GM18907 (cell line): Measurements from ENCODE around the gene CMIP.

ENCODE experiments used
- ATAC-seq: cut with Tn5 transposase; IDR thresholded peaks from one replicate; pipeline ENCODE4 v1.9.1; 2021; ENCODE audit warnings: mild to moderate bottlenecking, moderate library complexity; ENCODE audit not compliant: unreplicated experiment

The CMIP gene

DNA sequence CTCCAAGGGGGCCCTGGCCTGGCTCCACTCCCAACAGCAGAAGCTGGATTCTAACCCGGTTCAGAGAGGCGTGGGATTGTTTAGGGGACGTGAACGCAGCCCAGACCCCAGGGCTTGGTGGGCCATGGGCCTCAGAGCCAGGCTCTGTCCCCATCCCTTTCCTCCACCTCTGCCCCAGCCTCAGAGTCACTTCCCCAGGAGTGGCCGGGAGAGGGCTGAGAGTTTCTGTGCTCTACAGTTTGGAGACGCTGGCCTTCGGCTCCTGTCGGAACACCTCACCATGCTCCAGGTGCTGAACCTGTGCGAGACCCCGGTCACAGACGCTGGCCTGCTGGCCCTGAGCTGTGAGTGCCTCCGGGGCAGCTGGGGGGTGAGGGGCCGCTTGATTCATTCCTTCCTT lies 260.7 kb downstream of the CMIP start:
- no peak for ATAC-seq

DNA sequence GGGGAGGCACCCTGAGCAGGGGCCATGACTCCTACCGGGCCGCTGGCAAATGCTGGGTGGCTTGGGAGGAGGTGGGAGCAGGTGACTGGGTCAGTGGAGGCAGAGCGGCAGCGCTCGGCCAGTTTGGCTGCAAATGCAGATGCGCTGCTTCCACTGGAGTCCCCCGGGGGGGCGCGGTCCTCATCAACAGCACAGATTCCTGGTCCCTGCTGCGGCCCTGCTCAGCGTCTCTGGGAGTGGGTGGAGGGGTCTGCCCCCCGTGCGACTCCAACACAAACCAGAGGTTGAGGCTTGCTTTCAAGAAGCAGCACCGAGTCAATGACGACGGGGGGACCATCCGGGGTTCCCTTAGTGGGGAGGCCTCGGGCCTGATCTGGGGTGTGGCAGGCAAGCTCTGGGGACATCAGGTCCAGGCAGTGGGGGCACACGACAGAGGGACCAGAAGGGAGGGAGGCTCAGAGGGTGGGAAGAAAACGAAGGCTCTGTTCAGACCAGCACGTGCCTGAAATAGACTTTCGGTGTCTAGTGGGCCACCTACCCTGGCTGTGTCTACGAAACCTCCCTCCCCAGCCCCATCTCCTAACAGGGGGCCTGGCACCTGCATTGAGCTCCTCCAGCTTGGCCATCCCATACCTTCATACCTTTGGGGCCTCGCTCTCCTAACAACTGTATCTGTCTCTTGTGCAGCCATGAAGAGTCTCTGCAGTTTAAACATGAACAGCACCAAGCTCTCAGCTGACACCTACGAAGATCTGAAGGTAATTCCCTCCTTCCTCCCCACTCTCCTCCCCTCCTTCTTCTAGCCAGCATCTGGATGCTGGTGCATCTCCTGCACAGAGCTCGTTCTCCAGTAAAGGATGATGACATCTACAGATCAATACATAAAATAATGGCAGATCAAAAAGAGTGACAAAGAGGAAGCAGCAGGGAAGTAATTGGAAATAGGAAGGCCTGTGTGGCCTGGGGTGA lies 262.0 kb downstream of the CMIP start:
- ATAC-seq = no peak

DNA sequence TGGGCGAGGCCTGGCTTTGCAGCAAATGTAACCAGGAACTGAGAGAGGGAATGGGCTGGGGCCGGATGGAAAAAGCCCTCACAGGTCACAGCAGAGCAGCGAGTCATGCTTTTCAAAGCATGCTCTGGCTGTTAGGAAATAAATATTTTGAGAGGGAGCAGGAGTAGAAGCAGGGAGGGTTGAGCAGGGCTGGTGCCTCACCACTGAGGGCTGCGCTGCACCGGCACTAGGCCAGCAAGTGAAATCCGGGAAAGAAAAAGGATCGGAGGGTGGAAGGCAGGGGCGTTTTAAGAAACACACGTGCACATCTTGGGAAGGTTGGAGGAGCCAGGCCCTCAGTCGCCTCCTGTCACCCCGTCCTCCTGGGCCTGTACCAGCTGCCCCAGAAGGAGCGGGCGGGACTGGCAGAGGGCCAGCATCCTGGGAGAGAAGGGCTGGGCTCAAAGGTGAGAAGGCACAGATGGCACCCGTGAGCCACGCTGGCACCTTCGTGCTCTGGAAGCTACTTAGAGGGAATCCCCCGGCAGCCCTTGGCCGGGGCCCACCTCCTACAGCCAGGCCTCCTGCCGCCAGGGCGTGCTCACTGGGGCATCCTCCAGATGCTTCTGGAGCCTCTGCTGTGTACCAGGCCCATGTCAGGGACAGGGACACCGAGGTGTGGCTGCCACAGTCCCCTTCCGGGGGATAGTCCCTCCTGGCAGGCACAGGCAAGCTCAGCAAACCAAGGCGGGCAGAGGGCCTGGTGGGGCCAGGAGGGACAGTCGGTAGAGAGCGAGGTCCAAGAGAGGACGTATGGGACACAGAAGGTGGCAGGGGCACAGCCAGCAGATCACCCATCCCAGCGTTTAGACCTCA lies 263.0 kb downstream of the CMIP start:
- no peak for ATAC-seq

DNA sequence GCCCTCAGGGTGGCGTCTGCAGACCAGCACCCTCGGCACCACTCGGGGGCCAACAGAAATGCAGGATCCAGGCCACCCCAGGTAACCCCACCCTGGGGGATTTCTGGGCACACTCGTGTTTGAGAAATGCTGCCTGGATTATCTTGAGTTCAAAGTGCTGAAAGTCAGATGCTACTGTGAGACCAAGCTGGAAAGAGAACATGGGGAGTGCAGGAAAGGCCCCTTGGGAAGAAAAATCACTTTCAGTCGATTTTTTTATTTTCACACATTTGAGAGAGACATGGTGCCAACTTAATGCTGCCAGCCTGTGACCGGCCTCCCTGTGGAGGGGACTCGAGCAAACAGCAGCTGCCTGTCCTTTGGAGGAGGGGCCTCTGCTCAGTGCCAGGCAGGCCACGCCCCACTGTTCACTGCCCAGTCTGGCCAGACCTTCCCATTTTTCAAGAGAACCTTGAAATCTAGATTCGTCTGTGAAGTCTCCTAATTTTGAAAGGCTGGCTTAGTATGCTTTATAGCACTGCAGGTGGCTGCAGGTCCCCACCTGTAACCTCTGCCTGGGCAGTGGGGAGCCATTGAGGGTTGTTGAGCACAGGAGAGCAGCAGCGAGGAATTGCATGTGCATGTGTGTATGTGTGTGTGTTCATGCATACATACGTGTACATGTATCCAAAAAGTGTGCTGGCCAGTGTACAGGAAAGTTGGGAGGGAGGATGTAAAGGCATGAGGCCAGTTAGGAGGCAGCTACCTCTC lies 263.8 kb downstream of the CMIP start:
- no peak for ATAC-seq

DNA sequence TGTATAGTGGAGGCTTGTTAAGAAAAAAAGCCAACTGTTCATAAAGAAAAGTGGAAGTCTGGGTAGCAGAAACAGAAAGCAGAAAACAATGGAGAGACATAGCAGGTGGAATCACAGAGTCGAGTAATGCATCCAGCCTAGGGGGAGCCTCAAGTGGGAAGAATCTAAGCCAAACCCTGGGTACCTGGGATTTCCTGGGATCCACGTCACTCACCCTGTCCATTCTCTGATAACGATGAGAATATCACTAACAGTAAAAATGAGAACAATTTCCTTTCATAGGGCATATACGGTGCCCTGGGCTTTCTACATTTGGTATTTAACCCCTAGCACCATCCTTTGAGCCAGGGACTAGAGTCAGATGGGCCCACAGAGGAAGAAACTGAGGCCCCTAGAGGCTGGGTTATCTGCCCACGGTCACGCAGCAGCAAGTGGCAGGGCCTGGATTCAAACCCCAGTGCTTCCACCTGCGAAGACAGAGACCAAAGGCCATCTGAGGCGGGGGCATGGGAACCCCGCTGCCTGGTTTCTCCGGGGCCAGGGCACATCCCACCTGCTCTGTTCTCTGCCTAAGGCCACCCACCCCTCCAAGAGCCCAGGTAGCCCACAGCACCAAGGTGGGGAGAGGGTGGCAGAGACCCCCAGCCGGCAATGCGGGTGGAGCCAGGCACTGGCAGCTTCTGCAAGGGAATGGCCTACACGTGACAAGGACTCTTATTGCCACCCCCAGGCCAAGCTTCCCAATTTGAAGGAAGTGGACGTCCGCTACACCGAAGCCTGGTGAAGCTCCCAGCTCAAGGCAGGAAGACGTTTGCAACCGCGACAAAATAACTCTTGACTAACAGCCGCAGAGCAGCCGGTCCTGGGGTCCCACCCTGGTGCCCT lies 264.6 kb downstream of the CMIP start:
- ATAC-seq = no peak

DNA sequence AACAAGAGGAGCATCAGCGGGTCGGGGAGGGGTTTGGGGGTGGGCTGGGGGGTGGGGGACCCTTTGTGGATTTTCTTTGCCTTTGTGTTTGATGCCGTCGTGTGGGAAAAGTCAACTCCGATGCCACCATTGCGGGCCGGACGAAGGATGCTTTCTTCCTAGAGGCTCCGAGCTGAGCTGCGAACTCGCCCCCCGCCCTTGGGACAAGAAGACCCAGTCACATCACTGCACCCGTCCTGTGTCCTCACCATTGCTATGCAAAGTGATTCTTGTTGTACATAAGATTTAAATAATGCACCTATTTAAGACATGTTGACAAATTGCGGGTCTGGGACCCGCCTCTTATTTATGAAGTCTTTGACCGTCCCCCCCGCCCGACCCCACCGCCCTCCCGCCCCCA lies 265.4 kb downstream of the CMIP start:
- no peak for ATAC-seq

DNA sequence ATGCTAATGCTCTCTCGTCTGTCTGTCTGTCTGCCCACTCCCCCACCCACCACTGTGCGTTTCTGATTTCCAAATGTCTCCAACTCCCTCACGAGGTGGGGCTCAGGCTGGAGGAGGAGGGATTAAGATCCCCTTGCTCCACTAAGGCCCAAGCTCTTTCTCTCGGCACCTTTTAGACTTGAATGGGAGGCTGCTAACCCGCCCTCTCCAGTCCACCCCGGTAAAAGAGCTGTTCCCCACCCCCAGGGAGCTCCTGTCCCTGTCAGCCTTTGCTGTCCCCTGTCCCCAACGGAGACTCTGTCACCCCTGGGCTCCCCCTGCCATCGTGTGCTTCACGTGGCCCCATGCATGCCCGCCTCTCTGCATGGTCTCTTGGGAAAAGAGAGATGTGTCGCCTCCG lies 266.0 kb downstream of the CMIP start:
- ATAC-seq = no peak

DNA sequence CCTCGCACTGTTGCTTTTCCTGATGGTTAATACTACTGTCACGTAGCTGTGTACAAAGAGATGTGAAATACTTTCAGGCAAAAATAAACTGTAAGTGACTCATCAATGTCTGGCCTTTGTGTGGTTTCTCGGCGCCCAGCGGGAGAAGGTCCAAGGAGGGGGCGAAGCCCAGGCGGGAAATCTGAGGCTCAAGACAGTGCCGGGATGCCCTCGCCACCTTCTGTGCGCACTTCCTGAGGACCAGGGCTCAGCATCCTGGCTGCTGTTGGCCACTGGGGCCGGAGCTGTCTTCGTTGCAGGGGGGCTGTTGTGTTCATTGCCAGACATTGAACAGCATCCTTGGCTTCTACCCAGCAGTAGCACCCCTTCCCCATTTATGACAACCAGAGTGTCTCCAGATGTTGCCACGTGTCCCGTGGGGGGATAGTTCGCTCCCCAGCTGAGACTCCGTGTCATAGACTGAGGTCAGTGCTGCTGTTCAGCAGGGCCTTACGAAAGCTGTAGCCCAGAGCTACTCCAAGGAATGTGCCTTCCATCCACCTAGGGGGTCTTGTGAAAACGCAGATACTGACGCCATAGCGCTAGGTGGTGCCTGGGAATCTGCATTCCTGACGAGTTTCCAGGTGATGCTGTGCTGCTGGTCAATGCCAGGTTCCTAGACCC lies 267.2 kb downstream of the CMIP start:
- no peak for ATAC-seq

DNA sequence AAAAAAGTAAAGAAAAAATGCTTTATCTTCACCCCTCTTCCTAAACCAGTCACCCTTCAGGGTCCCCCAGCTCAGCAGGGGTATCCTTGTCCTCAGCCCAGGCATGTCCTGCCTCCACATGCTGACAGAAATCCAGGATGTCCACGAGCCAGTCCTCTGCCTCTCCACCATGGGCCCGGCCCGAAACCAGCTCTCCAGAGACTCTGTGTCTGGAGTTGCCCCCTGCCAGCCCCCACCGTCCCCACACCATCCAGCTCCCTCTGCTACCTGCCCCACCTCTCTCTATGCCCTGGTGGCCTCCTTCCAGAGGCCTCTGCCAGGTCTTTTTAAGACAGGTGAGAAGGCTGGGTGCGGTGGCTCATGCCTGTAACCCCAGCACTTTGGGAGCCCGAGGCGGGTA lies 268.1 kb downstream of the CMIP start:
- ATAC-seq = no peak

DNA sequence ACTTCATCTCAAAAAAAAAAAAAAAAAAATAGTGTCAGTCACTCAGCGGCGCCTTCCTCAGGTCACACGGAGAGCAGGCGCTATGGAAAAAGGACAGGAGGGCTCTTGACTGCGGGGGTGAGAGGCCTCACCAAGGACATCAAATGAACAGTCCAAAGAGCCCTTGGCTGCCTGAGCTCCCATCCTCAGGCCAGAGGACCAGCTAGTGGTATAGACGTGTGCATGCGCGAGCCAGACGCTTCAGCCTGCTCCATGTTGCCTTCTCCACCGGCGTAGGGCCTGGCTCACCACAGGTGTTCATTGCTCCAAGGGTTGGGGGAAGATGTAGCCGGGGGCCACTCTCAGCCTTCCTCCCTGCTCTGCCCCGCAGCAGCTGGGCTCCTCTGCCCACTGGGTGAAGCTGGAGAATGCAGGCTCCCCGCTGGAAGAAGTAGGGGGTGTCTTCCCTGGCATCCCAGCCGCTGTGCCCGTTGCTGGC lies 268.7 kb downstream of the CMIP start:
- no peak for ATAC-seq

DNA sequence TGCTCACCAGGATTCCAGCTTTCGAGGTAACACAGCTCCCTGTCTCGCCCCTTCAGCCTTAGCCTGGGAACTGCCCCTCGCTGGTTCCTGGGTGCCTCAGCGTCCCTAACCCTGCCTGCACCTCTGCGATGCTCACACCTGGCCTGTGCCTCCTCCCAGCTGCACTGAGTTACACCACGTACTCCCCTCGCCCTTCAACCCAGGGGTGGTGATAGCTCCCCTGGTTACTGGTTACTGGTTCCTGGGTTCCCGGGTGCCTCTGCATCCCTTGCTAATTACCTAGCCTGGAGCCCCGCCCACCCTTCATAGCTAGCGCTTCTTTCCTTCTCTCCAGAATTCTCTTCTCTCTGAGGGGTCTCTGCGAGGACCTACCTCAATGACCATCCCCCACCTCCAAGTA lies 269.2 kb downstream of the CMIP start:
- ATAC-seq = no peak

DNA sequence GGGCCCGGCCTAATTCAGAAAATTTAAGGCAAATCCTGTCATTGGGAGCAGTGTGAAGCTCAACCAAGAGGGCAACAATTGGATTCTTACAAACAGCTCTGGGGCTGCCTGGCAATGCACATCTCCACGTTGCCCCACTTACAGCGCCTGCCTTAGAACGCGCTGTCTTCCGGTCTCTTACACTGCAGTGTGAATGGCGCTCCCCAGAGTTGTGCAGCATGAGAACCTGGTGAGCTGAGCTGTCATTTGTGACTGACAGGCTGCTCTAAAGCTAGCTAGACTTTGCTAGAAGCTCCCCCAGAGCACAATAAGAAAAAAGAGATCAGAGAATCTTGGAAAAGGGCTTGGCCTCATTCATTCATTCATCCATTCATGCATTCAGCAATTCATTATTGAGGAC lies 270.0 kb downstream of the CMIP start:
- ATAC-seq = no peak

DNA sequence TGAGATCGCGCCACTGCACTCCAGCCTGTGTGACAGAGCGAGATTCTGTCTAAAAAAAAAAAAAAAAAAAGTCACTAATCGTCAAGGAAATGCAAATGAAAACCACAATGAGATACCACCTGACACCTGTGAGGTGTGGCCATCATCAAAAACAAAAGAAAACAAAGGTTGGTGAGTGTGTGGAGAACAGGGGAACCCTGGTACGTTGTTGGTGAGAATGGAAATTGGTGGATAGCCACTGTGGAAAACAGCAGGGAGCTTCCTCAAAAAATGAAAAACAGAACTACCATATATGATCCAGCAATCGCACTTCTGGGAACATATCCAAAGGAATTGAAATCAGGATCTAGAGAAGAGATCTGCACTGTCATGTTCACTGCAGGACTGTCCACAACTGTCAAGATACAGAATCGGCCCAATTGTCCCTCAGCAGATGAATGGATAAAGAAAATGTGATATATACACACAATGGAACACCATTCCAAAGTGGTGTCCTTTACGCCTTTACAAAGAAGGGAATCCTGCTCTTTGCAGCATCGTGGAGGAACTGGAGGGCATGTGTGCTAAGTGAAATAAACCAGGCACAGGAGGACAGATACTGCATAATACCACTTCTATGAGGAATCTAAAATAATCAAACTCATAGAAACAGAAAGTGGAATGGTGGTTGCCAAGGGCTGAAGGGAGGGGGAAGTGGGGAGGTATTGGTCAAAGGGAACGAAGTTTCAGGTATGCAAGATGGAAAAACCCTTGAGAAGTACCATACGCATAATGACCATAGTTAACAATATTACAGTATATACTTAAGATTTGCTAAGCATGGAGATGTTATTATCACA lies 271.0 kb downstream of the CMIP start:
- ATAC-seq = peak; percentile 56

DNA sequence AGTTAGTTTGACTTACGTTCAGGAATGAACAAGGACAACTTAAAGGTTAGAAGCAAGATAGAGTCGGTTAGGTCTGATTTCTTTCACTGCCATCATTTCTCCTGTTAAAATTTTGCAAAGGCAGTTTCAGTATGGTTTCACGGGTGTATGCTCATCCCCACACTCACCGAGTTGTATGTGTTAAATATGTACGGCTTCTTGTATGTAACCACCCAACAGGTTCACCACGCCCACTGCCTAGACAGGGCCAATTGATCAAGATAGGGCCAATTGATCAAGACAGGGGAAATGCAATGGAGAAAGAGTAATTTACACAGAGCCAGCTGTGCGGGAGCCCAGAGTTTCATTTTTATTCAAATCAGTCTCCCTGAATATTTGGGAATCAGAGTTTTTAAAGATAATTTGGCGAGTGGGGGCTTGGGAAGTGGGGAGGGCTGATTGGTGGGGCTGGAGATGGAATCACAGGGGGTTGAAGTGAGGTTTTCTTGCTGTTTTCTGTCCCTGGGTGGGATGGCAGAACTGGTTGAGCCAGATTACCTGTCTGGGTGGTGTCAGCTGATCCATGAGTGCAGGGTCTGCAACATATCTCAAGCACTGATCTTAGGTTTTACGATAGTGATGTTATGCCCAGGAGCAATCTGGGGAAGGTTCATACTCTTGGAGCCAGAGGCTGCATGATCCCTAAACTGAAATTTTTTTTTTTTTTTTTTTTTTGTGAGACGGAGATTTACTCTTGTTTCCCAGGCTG lies 272.0 kb downstream of the CMIP start:
- peak; percentile 74 for ATAC-seq

DNA sequence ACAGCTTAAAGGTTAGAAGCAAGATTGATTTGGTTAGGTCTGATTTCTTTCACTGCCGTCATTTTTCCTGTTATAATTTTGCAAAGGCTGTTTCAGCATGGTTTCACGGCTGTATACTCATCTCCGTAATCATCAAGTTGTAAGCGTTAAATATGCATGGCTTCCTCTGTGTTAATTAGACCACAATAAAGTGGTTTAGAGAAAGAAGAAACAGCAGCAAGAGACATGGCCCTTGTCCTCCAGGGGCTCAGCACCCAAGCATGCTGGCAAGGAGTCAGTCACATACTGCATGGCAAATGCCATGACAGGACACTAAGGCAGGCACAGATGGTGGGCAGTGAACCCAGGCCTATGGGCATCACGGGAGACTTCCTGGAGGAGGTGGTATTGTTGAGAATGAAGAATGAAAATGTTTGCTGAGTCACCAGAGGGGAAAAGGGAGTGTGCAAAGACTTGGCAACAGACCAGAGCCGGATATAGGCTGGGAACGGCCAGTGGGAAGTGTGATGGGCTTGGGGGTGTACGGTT lies 273.1 kb downstream of the CMIP start:
- no peak for ATAC-seq

DNA sequence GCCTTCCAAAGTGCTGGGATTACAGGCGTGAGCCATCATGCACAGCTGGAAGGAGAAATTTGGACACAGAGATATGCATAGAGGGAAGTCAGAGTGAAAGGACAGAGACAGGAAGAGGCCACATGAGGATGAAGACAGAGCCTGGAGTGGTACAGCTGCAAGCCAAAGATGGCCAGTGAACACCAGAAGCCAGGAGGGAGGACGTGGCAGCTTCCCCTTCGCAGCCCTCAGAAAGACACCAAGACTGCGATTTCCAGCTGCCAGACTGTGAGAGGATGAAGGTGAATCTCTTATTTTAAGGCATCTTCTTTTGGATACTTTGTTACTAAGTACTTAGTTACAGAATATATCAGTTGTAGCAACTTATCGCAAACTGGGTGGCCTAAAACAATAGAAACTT lies 274.0 kb downstream of the CMIP start:
- no peak for ATAC-seq

DNA sequence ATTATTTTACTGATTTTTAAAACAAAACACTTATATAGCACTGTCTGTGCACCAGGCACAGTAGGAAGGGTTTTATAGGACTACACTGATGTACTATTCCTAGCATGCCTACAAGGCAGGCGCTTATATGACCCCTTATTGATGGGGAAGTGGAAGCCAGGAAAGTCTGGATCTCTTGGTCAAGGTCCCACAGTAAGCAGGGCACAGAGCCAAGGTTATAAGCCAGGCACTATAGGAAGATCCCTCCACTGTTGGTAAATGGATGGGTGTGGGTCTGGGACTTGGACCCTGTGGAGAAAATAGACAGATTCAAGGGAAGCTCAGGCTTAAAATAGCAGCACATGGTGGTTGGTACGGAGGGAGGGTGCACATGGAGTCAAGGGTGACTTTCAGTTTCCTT lies 275.4 kb downstream of the CMIP start:
- no peak for ATAC-seq
